Mammary epithelial cell (primary cell): ENCODE results near the gene POLR2C.

Experiments used
- CTCF ChIP-seq, 2 donors: IDR thresholded peaks in 1 of 2; conservative IDR thresholded peaks in 1 of 2; 2 replicates each; pipeline ENCODE4 v1.5.1; 2011 to 2012; ENCODE audit warnings: inconsistent platforms in 2 of 2, low read length in 2 of 2, mild to moderate bottlenecking in 2 of 2, control low read depth in 1 of 2, low read depth in 1 of 2; ENCODE audit not compliant: insufficient read depth in 1 of 2; ENCODE audit errors: extremely low read depth in 1 of 2
- EZH2 ChIP-seq: IDR thresholded peaks from 2 replicates; pipeline ENCODE4 v1.6.1; 2012; ENCODE audit warnings: low read length, inconsistent platforms, borderline replicate concordance

- TF ChIP-seq EZH2 = no peak
- TF ChIP-seq CTCF (conservative IDR thresholded peaks at IDR 0.05 in 1 of 2, IDR thresholded peaks at IDR 0.05 in 1 of 2; ENCODE audit: extremely low read depth in 1 of 2, insufficient read depth in 1 of 2, low read depth in 1 of 2, low read length in 2 of 2) = no peak
Measured at GRCh38 chr16:57468346-57468745, 5.9 kb downstream of the POLR2C start.
